ENCODE results near the gene TOMM5. TPM values are rescaled to one million over a fixed set of nuclear protein-coding genes. Genes with fewer than 3 reads are reported as not detected.

The TOMM5 gene
- total and polyA plus RNA-seq, 2 of the 13 experiments (the other 11 are each of a cell fraction or from before 2014, with no cell fraction given), result 147 to 315 TPM

DNA sequence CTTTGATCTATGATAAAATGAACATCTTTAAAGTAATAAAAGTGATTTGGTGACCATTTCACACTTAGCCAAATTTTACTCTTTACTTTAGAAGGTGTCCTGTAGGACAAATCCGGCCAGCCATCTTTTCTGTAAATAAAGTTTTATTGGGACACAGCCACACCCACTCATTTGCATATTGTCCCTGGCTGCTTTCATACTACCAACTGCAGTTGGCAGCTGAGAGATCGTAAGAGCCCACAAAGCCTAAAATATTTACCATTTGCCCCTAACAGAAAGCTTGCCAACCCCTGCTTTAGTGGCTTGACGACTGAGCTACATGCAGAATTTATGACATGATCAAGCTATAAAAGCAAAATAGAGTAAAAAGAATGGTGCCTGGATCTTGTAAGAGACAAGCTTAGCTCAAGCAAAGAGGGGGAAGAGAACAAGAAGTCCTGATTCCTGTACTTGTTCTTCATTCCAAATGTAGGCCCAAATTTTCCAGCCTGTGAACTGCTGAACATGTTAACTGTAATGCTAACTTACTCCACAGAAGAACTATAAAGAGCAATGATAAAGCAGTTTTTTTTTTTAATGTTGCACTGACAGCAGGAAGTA lies 8.8 kb downstream of the TOMM5 start:
- ChIA-PET CTCF (ENCODE audit: low intra/inter-chr PET ratio, low total read pairs) (no interaction called here), POLR2A (interaction anchor here (1.6 kb wide), 1 partner anchor 8 kb away, joined by 4 read pairs; the partner anchor contains the start of gene TOMM5)
- FAIRE-seq (no peak), ATAC-seq (no peak), DNase-seq (ENCODE audit: low spot score) (no peak)
- BruUV-seq (replicated peaks), result no TSS peak
- H4K20me1 ChIP-seq (ENCODE audit: insufficient read depth, low read length), result no peaks in the 10 kb centered on the region; the same call in 1 of the 2 replicates
- in situ Hi-C loops (cut with HindIII; ENCODE audit: extremely low pct_ligation_motif_present, low pct_unique_long_range_greater_than_20kb), result no loop called here
- H3K4me3 ChIP-seq (replicated peaks in 1 of 3; ENCODE audit: insufficient read depth in 1 of 3, low read depth in 2 of 3, low read length in 3 of 3), result no peak overlapping the region
- H3K36me3 ChIP-seq (replicated peaks in 1 of 2; ENCODE audit: control insufficient read depth in 1 of 2, insufficient read depth in 2 of 2, low read length in 2 of 2), result peaks cover 12 to 75% of the 10 kb centered on the region in 2 experiments
- intact Hi-C loops (cut with micrococcal nuclease; ENCODE audit: unreplicated experiment), result loop anchor here (5.0 kb wide), 1 partner anchor 101 kb away; no protein-coding TSS in a partner anchor
- TF ChIP-seq, protein P1, sequence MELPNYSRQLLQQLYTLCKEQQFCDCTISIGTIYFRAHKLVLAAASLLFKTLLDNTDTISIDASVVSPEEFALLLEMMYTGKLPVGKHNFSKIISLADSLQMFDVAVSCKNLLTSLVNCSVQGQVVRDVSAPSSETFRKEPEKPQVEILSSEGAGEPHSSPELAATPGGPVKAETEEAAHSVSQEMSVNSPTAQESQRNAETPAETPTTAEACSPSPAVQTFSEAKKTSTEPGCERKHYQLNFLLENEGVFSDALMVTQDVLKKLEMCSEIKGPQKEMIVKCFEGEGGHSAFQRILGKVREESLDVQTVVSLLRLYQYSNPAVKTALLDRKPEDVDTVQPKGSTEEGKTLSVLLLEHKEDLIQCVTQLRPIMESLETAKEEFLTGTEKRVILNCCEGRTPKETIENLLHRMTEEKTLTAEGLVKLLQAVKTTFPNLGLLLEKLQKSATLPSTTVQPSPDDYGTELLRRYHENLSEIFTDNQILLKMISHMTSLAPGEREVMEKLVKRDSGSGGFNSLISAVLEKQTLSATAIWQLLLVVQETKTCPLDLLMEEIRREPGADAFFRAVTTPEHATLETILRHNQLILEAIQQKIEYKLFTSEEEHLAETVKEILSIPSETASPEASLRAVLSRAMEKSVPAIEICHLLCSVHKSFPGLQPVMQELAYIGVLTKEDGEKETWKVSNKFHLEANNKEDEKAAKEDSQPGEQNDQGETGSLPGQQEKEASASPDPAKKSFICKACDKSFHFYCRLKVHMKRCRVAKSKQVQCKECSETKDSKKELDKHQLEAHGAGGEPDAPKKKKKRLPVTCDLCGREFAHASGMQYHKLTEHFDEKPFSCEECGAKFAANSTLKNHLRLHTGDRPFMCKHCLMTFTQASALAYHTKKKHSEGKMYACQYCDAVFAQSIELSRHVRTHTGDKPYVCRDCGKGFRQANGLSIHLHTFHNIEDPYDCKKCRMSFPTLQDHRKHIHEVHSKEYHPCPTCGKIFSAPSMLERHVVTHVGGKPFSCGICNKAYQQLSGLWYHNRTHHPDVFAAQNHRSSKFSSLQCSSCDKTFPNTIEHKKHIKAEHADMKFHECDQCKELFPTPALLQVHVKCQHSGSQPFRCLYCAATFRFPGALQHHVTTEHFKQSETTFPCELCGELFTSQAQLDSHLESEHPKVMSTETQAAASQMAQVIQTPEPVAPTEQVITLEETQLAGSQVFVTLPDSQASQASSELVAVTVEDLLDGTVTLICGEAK (IDR thresholded peaks at IDR 0.05), result peak; percentile 73
- TF ChIP-seq, protein P1 (CRISPR knock-in tag; IDR thresholded peaks at IDR 0.05), result peak; percentile 92
- no peak for TF ChIP-seq GABPB1 (CRISPR knock-in tag; IDR thresholded peaks at IDR 0.05)
- peak; percentile 23 for TF ChIP-seq RBM22 (optimal IDR thresholded peaks at IDR 0.05; ENCODE audit: low read length)
- H3K9me3 ChIP-seq (ENCODE audit: low read length), result no peaks in the 10 kb centered on the region
- H3K27ac ChIP-seq (ENCODE audit: extremely low read length, insufficient read depth, low read length), result no peak overlapping the region
- H3K4me2 ChIP-seq (ENCODE audit: low read depth, low read length), result no peak overlapping the region
- WGBS (ENCODE audit: low lambda C conversion rate), result 98% methylated on average over 3 of the region's 3 CpGs
- H3K9ac ChIP-seq (ENCODE audit: insufficient read depth, low read depth, low read length), result no peak overlapping the region
- no peaks in the 10 kb centered on the region for H3K27me3 ChIP-seq (ENCODE audit: control insufficient read depth in 1 of 2, insufficient read depth in 2 of 2, low read length in 2 of 2)
- peaks cover 27% of the 10 kb centered on the region for H3K79me2 ChIP-seq (ENCODE audit: insufficient read depth, low read length)
- no peak overlapping the region for H2AFZ ChIP-seq (ENCODE audit: low read length)
- H3K4me1 ChIP-seq (ENCODE audit: insufficient read depth, low read length), result no peaks in the 10 kb centered on the region

All from HepG2 (cell line).